ENCODE results near the gene CD274. TPM values are rescaled to one million over a fixed set of nuclear protein-coding genes. Genes with fewer than 3 reads are reported as not detected.

The CD274 gene
- total RNA-seq, 1 experiment from 2014 or later, result not detected

DNA sequence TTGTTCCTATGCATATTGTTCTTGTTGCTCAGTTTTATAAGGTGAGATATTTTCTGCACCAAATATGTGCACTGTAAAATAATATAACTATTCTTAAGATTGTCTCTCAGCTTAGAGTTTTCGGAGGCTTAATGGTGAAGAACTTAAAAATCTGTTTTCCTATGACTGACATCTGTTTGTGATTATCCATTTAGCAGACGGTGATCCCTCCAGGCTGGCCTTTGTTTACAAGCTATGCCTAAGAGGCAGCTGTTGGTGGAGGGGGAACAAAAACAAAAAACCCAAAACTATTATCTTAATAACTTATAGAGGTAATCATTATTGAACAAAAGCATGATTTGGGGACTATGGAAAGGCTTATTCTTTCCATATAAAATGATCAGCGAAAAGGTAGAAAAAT lies 60.6 kb downstream of the CD274 start:
- H3K23me2 ChIP-seq (ENCODE audit: insufficient read length, low read depth, low read length, poor library complexity, severe bottlenecking), result no peaks in the 10 kb centered on the region
- no peak overlapping the region for H3K18ac ChIP-seq (ENCODE audit: insufficient read length, low read depth, low read length)
- H2AK5ac ChIP-seq (ENCODE audit: insufficient read length, low read length), result no peak overlapping the region
- no peak overlapping the region for H3K4me2 ChIP-seq (ENCODE audit: insufficient read depth, insufficient read length, low read length)
- DNase-seq, result no peak
- no peak overlapping the region for H4K5ac ChIP-seq (ENCODE audit: insufficient read length, low read depth, low read length)
- H4K20me1 ChIP-seq (ENCODE audit: control insufficient read depth, insufficient read depth, insufficient read length), result no peaks in the 10 kb centered on the region
- TF ChIP-seq, protein P1, sequence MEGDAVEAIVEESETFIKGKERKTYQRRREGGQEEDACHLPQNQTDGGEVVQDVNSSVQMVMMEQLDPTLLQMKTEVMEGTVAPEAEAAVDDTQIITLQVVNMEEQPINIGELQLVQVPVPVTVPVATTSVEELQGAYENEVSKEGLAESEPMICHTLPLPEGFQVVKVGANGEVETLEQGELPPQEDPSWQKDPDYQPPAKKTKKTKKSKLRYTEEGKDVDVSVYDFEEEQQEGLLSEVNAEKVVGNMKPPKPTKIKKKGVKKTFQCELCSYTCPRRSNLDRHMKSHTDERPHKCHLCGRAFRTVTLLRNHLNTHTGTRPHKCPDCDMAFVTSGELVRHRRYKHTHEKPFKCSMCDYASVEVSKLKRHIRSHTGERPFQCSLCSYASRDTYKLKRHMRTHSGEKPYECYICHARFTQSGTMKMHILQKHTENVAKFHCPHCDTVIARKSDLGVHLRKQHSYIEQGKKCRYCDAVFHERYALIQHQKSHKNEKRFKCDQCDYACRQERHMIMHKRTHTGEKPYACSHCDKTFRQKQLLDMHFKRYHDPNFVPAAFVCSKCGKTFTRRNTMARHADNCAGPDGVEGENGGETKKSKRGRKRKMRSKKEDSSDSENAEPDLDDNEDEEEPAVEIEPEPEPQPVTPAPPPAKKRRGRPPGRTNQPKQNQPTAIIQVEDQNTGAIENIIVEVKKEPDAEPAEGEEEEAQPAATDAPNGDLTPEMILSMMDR (conservative IDR thresholded peaks at IDR 0.05), result no peak
- no peak overlapping the region for H3T11ph ChIP-seq (ENCODE audit: low read length)
- H2BK12ac ChIP-seq (ENCODE audit: insufficient read length, low read depth, low read length), result no peak overlapping the region
- no peaks in the 10 kb centered on the region for H3K79me1 ChIP-seq (ENCODE audit: insufficient read depth, low read depth, low read length, poor library complexity, severe bottlenecking)
- no peak overlapping the region for H2BK20ac ChIP-seq (ENCODE audit: low read depth, low read length, poor library complexity, severe bottlenecking)
- no peak overlapping the region for H4K8ac ChIP-seq (replicated peaks; ENCODE audit: insufficient read length, low read depth, low read length)
- no peak overlapping the region for H4K91ac ChIP-seq (ENCODE audit: insufficient read length, low read depth, low read length)
- Mint-ChIP-seq H3K27me3 (ENCODE audit: low read depth) (no peaks in the 10 kb centered on the region; the same call in none of the 2 replicates), H3K36me3 (ENCODE audit: insufficient read depth in 1 of 3, low read depth in 3 of 3) (no peaks in the 10 kb centered on the region), H3K4me3 (no peak overlapping the region), H3K9me3 (no peaks in the 10 kb centered on the region), H3K4me1 (peaks cover 3 to 7% of the 10 kb centered on the region in 2 experiments; a peak in 2 of 4 replicates), H3K27ac (no peak overlapping the region)
- H3K14ac ChIP-seq (ENCODE audit: insufficient read depth, low read length), result no peak overlapping the region
- no peak overlapping the region for H2BK120ac ChIP-seq (ENCODE audit: low read depth, low read length, poor library complexity, severe bottlenecking)
- H3K9me3 ChIP-seq (ENCODE audit: control insufficient read depth, low read depth, low read length), result no peaks in the 10 kb centered on the region
- no peaks in the 10 kb centered on the region for H3K79me2 ChIP-seq (ENCODE audit: insufficient read depth, low read length)
- no peak overlapping the region for H2AFZ ChIP-seq (ENCODE audit: low read length)
- H3K23ac ChIP-seq (ENCODE audit: insufficient read length, low read depth, low read length), result no peak overlapping the region
- no peak overlapping the region for H3K4ac ChIP-seq (ENCODE audit: low read depth, low read length)
- H3K4me1 ChIP-seq (ENCODE audit: insufficient read depth, low read length), result no peaks in the 10 kb centered on the region
- WGBS (ENCODE audit: extremely low coverage, insufficient read length, low lambda C conversion rate), result no CpG with 5 or more reads among the region's 3 CpGs
- no peak overlapping the region for H2BK5ac ChIP-seq (ENCODE audit: insufficient read length, low read length)
- H3K56ac ChIP-seq (ENCODE audit: insufficient read length, low read depth, low read length), result no peak overlapping the region
- no peak overlapping the region for H3K27ac ChIP-seq (ENCODE audit: insufficient read length, low read depth, low read length)
- H2BK15ac ChIP-seq (ENCODE audit: low read depth, low read length), result no peak overlapping the region
- no peaks in the 10 kb centered on the region for H3K27me3 ChIP-seq (ENCODE audit: insufficient read depth, low read length)
- H3K9ac ChIP-seq (ENCODE audit: extremely low read depth, insufficient read length, low read length), result no peak overlapping the region

Data from H9 (cell line).